SU-DHL-6 (cell line): ENCODE results near the gene ZNF654.

Experiments
- H2AFZ ChIP-seq: fragments of 200-600 bp; sonication (generic); 2 replicates; pipeline ENCODE4 v1.6.1; 2014; ENCODE audit warnings: low read depth, mild to moderate bottlenecking, moderate library complexity, mixed read lengths, antibody characterized with exemption, low read length; ENCODE audit not compliant: severe bottlenecking
- H3F3A ChIP-seq: fragments of 200-600 bp; shearing (Covaris generic); 2 replicates; pipeline ENCODE4 v1.6.0; 2016; ENCODE audit warnings: antibody characterized with exemption, mild to moderate bottlenecking; ENCODE audit not compliant: insufficient read depth
- H3K27ac ChIP-seq: fragments of 200-600 bp; sonication (generic); 2 replicates; pipeline ENCODE4 v1.5.1; 2016; ENCODE audit warnings: low read depth, mild to moderate bottlenecking, low read length, moderate library complexity, mixed read lengths
- H3K27me3 ChIP-seq: fragments of 200-600 bp; sonication (generic), shearing (Covaris generic); 2 replicates; pipeline ENCODE4 v1.6.0; 2014; ENCODE audit warnings: mild to moderate bottlenecking, low read length
- H3K36me3 ChIP-seq: fragments of 200-600 bp; sonication (generic); 2 replicates; pipeline ENCODE4 v1.6.1; 2014; ENCODE audit warnings: mild to moderate bottlenecking, low read length, mixed read lengths
- H3K4me2 ChIP-seq: fragments of 300-600, 200-600 bp; shearing (Covaris generic), sonication (generic); 2 replicates; pipeline ENCODE4 v1.6.0; 2014; ENCODE audit warnings: low read length, low read depth, mild to moderate bottlenecking; ENCODE audit not compliant: poor library complexity, severe bottlenecking
- H3K4me3 ChIP-seq: fragments of 200-600 bp; sonication (generic); 2 replicates; pipeline ENCODE4 v1.5.1; 2014; ENCODE audit warnings: antibody characterized with exemption, low read length, mild to moderate bottlenecking, mixed read lengths; ENCODE audit not compliant: insufficient read depth, poor library complexity, severe bottlenecking
- H3K79me2 ChIP-seq: fragments of 200-600 bp; sonication (generic); 2 replicates; pipeline ENCODE4 v1.6.1; 2014; ENCODE audit warnings: mild to moderate bottlenecking, low read length, moderate library complexity; ENCODE audit not compliant: insufficient read depth
- H3K9ac ChIP-seq: fragments of 200-600 bp; sonication (generic); 2 replicates; pipeline ENCODE4 v1.7.0; 2014; ENCODE audit warnings: mild to moderate bottlenecking, low read length
- H3K9me2 ChIP-seq: fragments of 200-600 bp; sonication (generic); replicated peaks from 2 replicates; pipeline ENCODE4 v1.6.1; 2014; ENCODE audit warnings: low read length; ENCODE audit not compliant: insufficient read depth
- H3K9me3 ChIP-seq: fragments of 200-600 bp; sonication (generic); 2 replicates; pipeline ENCODE4 v1.6.1; 2014; ENCODE audit warnings: low read length, mixed read lengths; ENCODE audit not compliant: insufficient read depth
- H4K20me1 ChIP-seq: fragments of 200-600 bp; sonication (generic); 2 replicates; pipeline ENCODE4 v1.6.1; 2014; ENCODE audit warnings: low read depth, mild to moderate bottlenecking, antibody characterized with exemption, low read length, moderate library complexity, mixed read lengths
- CTCF ChIP-seq: fragments of 200-600 bp; sonication (generic); IDR thresholded peaks from one replicate; pipeline ENCODE4 v1.5.1; 2017; ENCODE audit warnings: antibody characterized with exemption, mild to moderate bottlenecking, low read length, moderate library complexity; ENCODE audit not compliant: insufficient read depth, poor library complexity, severe bottlenecking
- EZH2phosphoT487 ChIP-seq: fragments of 200-600 bp; sonication (generic), shearing (Covaris generic); conservative IDR thresholded peaks from 2 replicates; pipeline ENCODE4 v1.6.1; 2018; ENCODE audit warnings: mild to moderate bottlenecking, antibody characterized with exemption, low read length, moderate library complexity, mixed read lengths

ZNF654 gene

GRCh38 chr3:88150371-88150770 lies 91.3 kb downstream of the ZNF654 start:
- Histone ChIP-seq H3K27me3 (no peaks in the 10 kb centered on the region), H3K36me3 (peaks cover 13% of the 10 kb centered on the region), H3K4me3 (peak overlapping the region; percentile 100), H3K9me2 (no peaks in the 10 kb centered on the region), H3F3A (0 out of 2 replicates have a peak, but pooled peaks cover 3% of the 10 kb centered on the region), H3K9ac (peak overlapping the region; percentile 92), H3K9me3 (no peaks in the 10 kb centered on the region), H4K20me1 (peaks cover 5% of the 10 kb centered on the region; the same call in 1 of the 2 replicates), H3K4me2 (peak overlapping the region; percentile 100), H3K79me2 (peaks cover 71% of the 10 kb centered on the region), H2AFZ (peak overlapping the region; percentile 98), H3K27ac (peak overlapping the region; percentile 88)
- TF ChIP-seq EZH2phosphoT487 = no peak
- TF ChIP-seq CTCF = no peak

- no peaks in the 10 kb centered on the region for H3K9me3 ChIP-seq
- peaks cover 73% of the 10 kb centered on the region for H3K79me2 ChIP-seq
- no peak for TF ChIP-seq EZH2phosphoT487
- TF ChIP-seq CTCF = no peak
- no peaks in the 10 kb centered on the region for H3K9me2 ChIP-seq
- peak overlapping the region; percentile 100 for H3K4me3 ChIP-seq
- H2AFZ ChIP-seq = peak overlapping the region; percentile 98
- H3F3A ChIP-seq = 0 out of 2 replicates have a peak, but pooled peaks cover 3% of the 10 kb centered on the region
- H4K20me1 ChIP-seq = peaks cover 5% of the 10 kb centered on the region; the same call in 1 of the 2 replicates
- H3K27me3 ChIP-seq = no peaks in the 10 kb centered on the region
- H3K4me2 ChIP-seq = peak overlapping the region; percentile 100
- peak overlapping the region; percentile 88 for H3K27ac ChIP-seq
- H3K36me3 ChIP-seq = peaks cover 16% of the 10 kb centered on the region
- H3K9ac ChIP-seq = peak overlapping the region; percentile 92
Measured at GRCh38 chr3:88150806-88151205, 91.8 kb downstream of the ZNF654 start.

- H3K27ac ChIP-seq = peak overlapping the region; percentile 88; the same call in 1 of the 2 replicates
- H3K79me2 ChIP-seq = peaks cover 75% of the 10 kb centered on the region
- no peaks in the 10 kb centered on the region for H3K9me3 ChIP-seq
- H3K4me2 ChIP-seq = peak overlapping the region; percentile 100
- peak overlapping the region; percentile 100 for H3K4me3 ChIP-seq
- H3F3A ChIP-seq = 0 out of 2 replicates have a peak, but pooled peaks cover 3% of the 10 kb centered on the region
- no peak overlapping the region for H2AFZ ChIP-seq
- H3K9me2 ChIP-seq = no peaks in the 10 kb centered on the region
- no peaks in the 10 kb centered on the region for H3K27me3 ChIP-seq
- no peak for TF ChIP-seq EZH2phosphoT487
- no peak for TF ChIP-seq CTCF
- H4K20me1 ChIP-seq = peaks cover 5% of the 10 kb centered on the region; the same call in 1 of the 2 replicates
- peak overlapping the region; percentile 92 for H3K9ac ChIP-seq
- peaks cover 22% of the 10 kb centered on the region for H3K36me3 ChIP-seq
Measured at GRCh38 chr3:88151358-88151757, 92.3 kb downstream of the ZNF654 start.
